ENCODE results near the gene KRT80.
A peak's percentile ranks its signal among the peaks of the same experiment; 100 is the strongest.

KRT80 gene

GRCh38 chr12:52210925-52211650, 19.3 kb upstream of the KRT80 start:
- DNase-seq (ENCODE audit: low spot score) = no peak

GRCh38 chr12:52210186-52210924, 18.5 kb upstream of the KRT80 start:
- DNase-seq (ENCODE audit: low spot score) = no peak

GRCh38 chr12:52209321-52209720, 17.5 kb upstream of the KRT80 start:
- no peak for DNase-seq (ENCODE audit: low spot score)

GRCh38 chr12:52208424-52209165, 16.8 kb upstream of the KRT80 start:
- no peak for DNase-seq (ENCODE audit: low spot score)

GRCh38 chr12:52207895-52208294, 16.1 kb upstream of the KRT80 start:
- no peak for DNase-seq (ENCODE audit: low spot score)

- DNase-seq (ENCODE audit: low spot score) = no peak
Measured at GRCh38 chr12:52207106-52207505, 15.3 kb upstream of the KRT80 start.

- DNase-seq (ENCODE audit: low spot score) = no peak
Measured at GRCh38 chr12:52206304-52207040, 14.7 kb upstream of the KRT80 start.

- no peak for DNase-seq (ENCODE audit: low spot score)
Measured at GRCh38 chr12:52205612-52206303, 13.9 kb upstream of the KRT80 start.

GRCh38 chr12:52204931-52205505, 13.2 kb upstream of the KRT80 start:
- DNase-seq (ENCODE audit: low spot score) = no peak

- DNase-seq (ENCODE audit: low spot score) = no peak
Measured at GRCh38 chr12:52204095-52204930, 12.5 kb upstream of the KRT80 start.

GRCh38 chr12:52203079-52203921, 11.5 kb upstream of the KRT80 start:
- peak; percentile 51 for DNase-seq (ENCODE audit: low spot score)

- DNase-seq (ENCODE audit: low spot score) = no peak
Measured at GRCh38 chr12:52202361-52203078, 10.7 kb upstream of the KRT80 start.

- no peak for DNase-seq (ENCODE audit: low spot score)
Measured at GRCh38 chr12:52201451-52201839, 9.6 kb upstream of the KRT80 start.

GRCh38 chr12:52200781-52201450, 9.1 kb upstream of the KRT80 start:
- no peak for DNase-seq (ENCODE audit: low spot score)

GRCh38 chr12:52200086-52200780, 8.4 kb upstream of the KRT80 start:
- DNase-seq (ENCODE audit: low spot score) = no peak

GRCh38 chr12:52199294-52199919, 7.6 kb upstream of the KRT80 start:
- no peak for DNase-seq (ENCODE audit: low spot score)

Data from AG08396 (cell line).